ENCODE measurements around the gene RIN3. TPM values are rescaled to one million over a fixed set of nuclear protein-coding genes. Genes with fewer than 3 reads are reported as not detected.

RIN3 gene
- total and polyA plus RNA-seq, 2 of the 4 experiments (the other 2 are of a cell fraction): 2.5 to 11.1 TPM

- no peak for TF ChIP-seq SMC3 (IDR thresholded peaks at IDR 0.05; ENCODE audit: low read depth, low read length)
Measured at GRCh38 chr14:92684801-92685560, 171.4 kb downstream of the RIN3 start (continued).

GRCh38 chr14:92685784-92686355, 172.3 kb downstream of the RIN3 start:
- in situ Hi-C loops (cut with MboI; ENCODE audit: low sequenced_read_pairs) (loop anchor here (10.0 kb wide), 1 partner anchor 561 kb away; the partner anchor contains the start of genes CPSF2 and NDUFB1), dilution Hi-C loops (cut with HindIII; ENCODE audit: low sequenced_read_pairs, unreplicated experiment) (no loop called here), intact Hi-C loops (cut with micrococcal nuclease) (loop anchor here (1.0 kb wide), 1 partner anchor 146 kb away; no protein-coding TSS in a partner anchor)
- no peak overlapping the region for H4K8ac ChIP-seq (ENCODE audit: low read depth in 2 of 2, low read length in 2 of 2)
- CTCF ChIA-PET: interaction anchor here (0.7 to 1.3 kb wide), 5 partner anchors 34 to 107 kb away, joined by 3 to 4 read pairs (median 3); no protein-coding TSS in a partner anchor
- no peak overlapping the region for H3K23ac ChIP-seq (ENCODE audit: low read depth, low read length)
- DNase-seq: no peak
- 90% methylated on average over 2 of the region's 4 CpGs; no CpG with 5 or more reads in 1 of the 2 experiments for WGBS, 2 experiments (ENCODE audit: extremely low coverage in 2 of 2, insufficient read length in 1 of 2)
- H3K27me3 ChIP-seq (ENCODE audit: control insufficient read depth, insufficient read depth, low read length): no peaks in the 10 kb centered on the region
- H4K5ac ChIP-seq (ENCODE audit: low read depth, low read length): no peak overlapping the region
- H3K79me1 ChIP-seq (ENCODE audit: low read depth in 1 of 2, low read length in 2 of 2): peaks cover 0 to 5% of the 10 kb centered on the region in 2 experiments; a peak in 1 of 4 replicates
- no peak overlapping the region for H3K14ac ChIP-seq (replicated peaks; ENCODE audit: low read depth, low read length)
- no peak for ATAC-seq (ENCODE audit: low read depth)
- POLR2A ChIA-PET (ENCODE audit: unreplicated experiment): no interaction called here
- no peaks in the 10 kb centered on the region for H3K9me1 ChIP-seq (ENCODE audit: insufficient read depth, low read length)
- H3K56ac ChIP-seq (ENCODE audit: extremely low read depth, insufficient read depth, low read length): no peak overlapping the region
- no peak overlapping the region for H4K91ac ChIP-seq (ENCODE audit: insufficient read depth, low read depth, low read length)
- H2AK5ac ChIP-seq (ENCODE audit: low read depth, low read length): no peak overlapping the region
- H3K4ac ChIP-seq (ENCODE audit: low read depth, low read length): no peak overlapping the region
- peaks cover 37% of the 10 kb centered on the region for H3K36me3 ChIP-seq (ENCODE audit: control insufficient read depth, insufficient read depth, low read length)
- 0 out of 2 replicates have a peak, but pooled peaks cover 3% of the 10 kb centered on the region for H4K20me1 ChIP-seq (ENCODE audit: insufficient read depth, low read length)
- no peak overlapping the region for H2BK120ac ChIP-seq (ENCODE audit: low read depth, low read length)
- no peak overlapping the region for H3K27ac ChIP-seq (ENCODE audit: insufficient read depth, low read length)
- no peak overlapping the region for H3K9ac ChIP-seq (ENCODE audit: low read depth, low read length)
- no peak overlapping the region for H2BK20ac ChIP-seq (ENCODE audit: low read depth, low read length)
- H2BK5ac ChIP-seq (ENCODE audit: low read depth, low read length, poor library complexity, severe bottlenecking): no peak overlapping the region
- BruUV-seq (replicated peaks): no TSS peak
- no peak overlapping the region for H3K4me2 ChIP-seq (ENCODE audit: low read depth, low read length)
- no peak overlapping the region for H2AK9ac ChIP-seq (replicated peaks; ENCODE audit: low read depth, low read length, poor library complexity)
- 0 out of 2 replicates have a peak, but pooled peaks cover 2% of the 10 kb centered on the region for H3K4me1 ChIP-seq (ENCODE audit: control insufficient read depth, insufficient read depth, low read length)
- no peak overlapping the region for H2BK15ac ChIP-seq (ENCODE audit: low read depth, low read length)
- no peaks in the 10 kb centered on the region for H3K9me3 ChIP-seq (ENCODE audit: control insufficient read depth, insufficient read depth, low read length)
- H2AFZ ChIP-seq (replicated peaks; ENCODE audit: low read length, poor library complexity): no peak overlapping the region
- no peak overlapping the region for H3K4me3 ChIP-seq (ENCODE audit: insufficient read depth, low read depth, low read length)
- H3K18ac ChIP-seq (ENCODE audit: low read depth, low read length): no peak overlapping the region
- TF ChIP-seq CHD1 (IDR thresholded peaks at IDR 0.05; ENCODE audit: low read depth, low read length) (no peak), CEBPB (IDR thresholded peaks at IDR 0.05; ENCODE audit: low read depth, low read length) (no peak), ELK1 (IDR thresholded peaks at IDR 0.05; ENCODE audit: borderline replicate concordance, low read depth, low read length) (no peak), CTCF (conservative IDR thresholded peaks at IDR 0.05; ENCODE audit: low read depth, low read length) (no peak), MAZ (IDR thresholded peaks at IDR 0.05; ENCODE audit: borderline replicate concordance, low read depth, low read length) (no peak), RAD21 (IDR thresholded peaks at IDR 0.05; ENCODE audit: low read length) (no peak), RCOR1 (IDR thresholded peaks at IDR 0.05; ENCODE audit: insufficient replicate concordance, low read length) (no peak), SMC3 (IDR thresholded peaks at IDR 0.05; ENCODE audit: low read depth, low read length) (no peak), POLR2A (IDR thresholded peaks at IDR 0.05; ENCODE audit: low read depth, low read length) (no peak), RFX5 (IDR thresholded peaks at IDR 0.05; ENCODE audit: low read depth, low read length) (no peak), MXI1 (IDR thresholded peaks at IDR 0.05; ENCODE audit: borderline replicate concordance, low read depth, low read length) (no peak)
